Endometrial microvascular endothelial cells (primary cell): ENCODE data around the gene GUCD1. TPM values are rescaled to one million over a fixed set of nuclear protein-coding genes. Genes with fewer than 3 reads are reported as not detected.

Experiments used
- in situ Hi-C: cut with HindIII; loops from 2 replicates; pipeline ENCODE4 v1.10.0; 2017; ENCODE audit warnings: low sequenced_read_pairs, low pct_unique_long_range_greater_than_20kb; ENCODE audit errors: inconsistent ontology term
- total RNA-seq: library from RNA; depleted of rRNA; stranded (reverse); fragments of >200 nt; gene quantifications from one replicate; pipeline ENCODE4 v1.2.3, GENCODE V29; 2015; ENCODE audit errors: inconsistent ontology term

GUCD1 gene
- total RNA-seq, 1 donor from 2014 or later = 152 TPM

DNA sequence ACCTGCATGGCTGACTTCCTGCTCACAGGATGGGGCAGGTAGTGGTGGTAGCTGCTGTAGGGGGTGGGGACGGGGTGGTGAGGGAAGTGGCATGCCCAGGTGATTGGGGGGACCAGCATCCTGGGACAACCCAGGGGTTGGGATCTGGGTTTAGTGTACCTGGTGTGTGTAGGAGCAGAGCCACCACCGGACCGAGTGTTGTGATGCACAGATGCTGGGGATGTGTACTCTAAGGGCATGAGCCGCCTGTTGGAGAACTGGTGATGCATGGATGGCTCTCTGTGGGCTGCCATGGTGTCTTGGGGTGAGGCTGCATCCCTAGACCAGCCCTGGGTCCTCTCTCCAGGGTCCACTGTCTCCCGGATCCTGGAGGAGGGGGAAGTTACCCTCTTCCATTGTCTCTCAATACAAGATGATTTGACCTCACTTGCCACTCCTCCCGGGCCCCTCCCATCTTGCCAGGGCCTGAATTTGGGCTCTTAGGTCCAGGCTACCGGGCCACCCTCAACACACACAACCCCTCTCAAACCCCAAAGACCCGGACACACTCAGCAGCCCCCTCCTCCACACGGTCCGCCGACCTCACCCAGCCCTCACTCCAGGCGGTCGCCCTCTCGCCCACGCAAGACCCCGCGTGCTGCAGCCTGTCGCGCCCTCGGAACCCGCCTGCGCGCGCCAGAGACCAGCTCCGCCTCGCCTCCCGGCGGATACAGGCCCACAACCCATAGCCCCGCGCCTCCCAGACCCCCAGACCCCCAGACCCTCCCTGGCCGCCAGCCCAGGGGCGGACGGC is 37.3 kb upstream of the GUCD1 start:
- in situ Hi-C loops = no loop called here

DNA sequence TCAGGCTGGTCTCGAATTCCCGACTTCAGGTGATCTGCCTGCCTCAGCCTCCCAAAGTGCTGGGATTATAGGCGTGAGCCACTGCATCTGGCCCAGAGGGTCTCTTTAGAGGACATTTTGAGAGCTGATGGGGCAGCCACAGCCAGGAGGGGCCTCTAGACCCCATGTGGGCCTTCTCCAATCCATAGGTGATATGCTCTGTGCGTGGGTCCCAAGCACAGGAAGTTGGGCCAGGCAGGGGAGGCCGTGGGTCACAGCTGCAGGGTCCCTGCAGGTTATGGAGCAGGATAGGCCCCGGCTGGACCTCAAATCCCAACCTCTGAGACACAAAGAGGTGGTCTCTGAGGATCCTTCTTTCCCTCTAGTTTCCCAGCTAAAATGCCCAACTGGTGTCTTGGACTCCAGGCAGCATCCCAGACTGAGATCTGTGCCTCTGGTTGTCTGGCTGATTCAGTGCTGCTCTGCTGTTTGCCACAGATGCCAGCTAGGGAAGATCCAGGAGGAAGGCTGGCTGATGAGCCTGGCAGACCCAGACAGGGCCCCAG is 36.4 kb upstream of the GUCD1 start:
- in situ Hi-C loops = no loop called here

DNA sequence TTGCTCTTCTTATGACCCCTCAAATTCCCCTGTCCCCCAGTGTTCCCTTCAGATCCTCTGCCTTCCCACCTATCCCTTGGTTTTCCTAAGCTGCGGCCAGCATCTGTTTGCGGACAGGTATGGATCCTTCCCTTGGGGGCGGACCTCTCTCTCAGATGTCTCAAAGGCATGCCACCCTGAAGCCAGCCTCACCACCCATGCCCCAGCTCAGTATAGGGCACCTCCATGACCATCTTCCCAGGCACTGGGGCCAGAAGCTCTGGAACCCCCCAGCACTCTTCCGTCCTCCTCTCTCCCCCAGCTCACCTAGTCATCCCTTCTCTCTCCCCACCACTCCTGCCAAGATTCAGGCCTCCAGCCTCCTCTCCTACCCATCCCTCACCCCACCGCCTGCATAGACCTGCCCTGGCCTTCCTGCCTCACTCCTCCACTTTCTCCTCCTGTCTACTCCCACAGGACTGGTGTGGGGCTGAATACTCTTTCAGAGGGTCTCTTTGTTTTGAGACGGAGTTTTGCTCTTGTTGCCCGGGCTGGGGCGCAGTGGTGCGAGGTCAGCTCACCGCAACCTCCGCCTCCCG is 35.7 kb upstream of the GUCD1 start:
- in situ Hi-C loops = no loop called here

DNA sequence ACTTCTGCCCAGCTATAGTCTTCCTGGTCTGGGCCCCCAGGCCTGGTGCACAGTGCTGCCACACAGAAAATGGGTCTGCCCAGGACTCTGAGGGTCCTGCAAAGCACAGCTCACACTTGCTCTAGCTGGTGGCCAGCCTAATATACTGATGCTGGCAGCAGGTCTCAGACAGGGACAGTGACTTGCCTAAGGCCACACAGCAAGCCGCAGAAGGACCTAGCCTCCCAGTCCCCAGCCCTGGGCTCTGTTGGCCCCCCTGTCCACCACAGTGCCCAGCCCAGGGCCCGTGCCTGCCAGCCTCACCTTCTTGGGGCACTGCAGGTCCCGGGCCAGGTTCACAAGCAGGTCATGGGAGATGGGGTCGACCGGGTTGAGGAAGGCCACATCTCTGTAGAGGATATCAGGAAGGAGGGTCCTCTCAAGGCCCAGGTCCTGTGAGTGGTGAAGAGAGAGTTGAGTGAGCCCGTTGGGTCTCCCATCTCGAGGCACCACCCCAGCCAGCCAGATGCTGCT is 34.6 kb upstream of the GUCD1 start:
- in situ Hi-C loops = no loop called here

DNA sequence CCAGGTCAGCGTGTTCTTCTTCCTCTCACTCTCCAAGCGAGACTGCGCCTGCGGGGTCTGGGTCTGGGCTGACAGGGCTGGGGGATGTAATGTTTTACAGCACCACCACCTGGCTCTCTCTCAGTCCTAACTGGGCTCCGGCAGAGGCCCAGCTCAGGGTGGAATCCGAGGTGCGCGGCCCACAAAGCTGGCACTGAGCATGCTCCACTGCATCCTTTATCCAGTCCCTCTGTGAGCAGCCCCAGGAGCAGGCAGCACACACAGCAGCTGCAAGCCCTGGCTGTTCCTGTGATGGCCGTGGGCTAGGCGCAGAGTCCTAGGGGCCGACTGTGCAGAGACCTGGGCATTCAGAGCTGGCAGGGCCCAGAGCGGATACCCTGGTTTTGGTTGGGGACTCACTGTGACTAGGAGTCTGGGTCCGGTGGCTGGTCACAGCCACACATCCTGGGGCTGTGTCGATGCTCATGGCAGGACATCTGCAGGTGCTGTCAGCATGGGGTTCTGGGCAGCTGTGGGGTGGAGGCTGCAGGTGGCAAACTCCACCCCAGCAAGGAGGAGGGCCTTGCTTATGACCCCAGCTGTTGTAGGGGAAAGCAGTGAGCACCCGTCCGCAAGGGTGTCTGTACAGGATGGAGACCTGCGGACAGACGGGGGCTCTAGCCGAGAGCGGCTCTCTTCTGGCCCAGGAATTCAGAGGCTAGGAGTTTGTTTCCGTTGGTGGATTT is 34.0 kb upstream of the GUCD1 start:
- in situ Hi-C loops = no loop called here

- in situ Hi-C loops = no loop called here
Measured at GRCh38 chr22:24588381-24588756, 33.4 kb upstream of the GUCD1 start.

- in situ Hi-C loops = no loop called here
Measured at GRCh38 chr22:24587948-24588347, 33.0 kb upstream of the GUCD1 start.

GRCh38 chr22:24587251-24587650 is 32.3 kb upstream of the GUCD1 start:
- in situ Hi-C loops = no loop called here

DNA sequence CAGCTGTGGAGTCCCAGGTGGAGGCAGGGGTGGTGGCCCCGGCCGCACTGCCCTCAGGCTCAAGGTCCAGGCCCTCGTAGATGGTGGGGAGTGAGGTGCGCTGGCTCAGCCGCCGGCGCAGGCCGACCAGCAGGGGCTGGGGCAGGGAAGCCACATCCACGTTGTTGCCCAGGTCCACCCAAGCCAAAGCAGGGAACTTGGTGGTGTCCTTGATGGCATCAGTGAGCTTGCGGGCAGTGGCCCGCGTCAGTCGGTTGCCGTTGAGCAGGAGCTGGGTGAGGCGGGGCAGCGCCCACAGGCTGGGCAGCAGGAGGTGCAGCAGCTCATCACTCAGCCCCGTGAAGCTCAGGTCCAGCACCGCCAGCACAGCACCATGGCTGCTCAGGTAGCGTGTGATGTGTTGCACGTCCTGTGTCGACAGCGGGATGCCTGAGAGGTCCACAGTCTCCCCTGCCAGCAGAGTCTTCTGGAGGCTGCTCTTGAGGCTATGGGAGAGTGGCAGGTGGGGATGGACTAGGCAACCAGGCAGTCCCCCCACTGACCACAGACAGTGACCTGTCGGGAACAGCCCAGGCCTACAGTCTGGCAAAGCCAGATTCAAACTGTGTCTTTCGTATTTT is 31.1 kb upstream of the GUCD1 start:
- in situ Hi-C loops = no loop called here

GRCh38 chr22:24585461-24585860 is 30.5 kb upstream of the GUCD1 start:
- in situ Hi-C loops = no loop called here

- in situ Hi-C loops = no loop called here
Measured at GRCh38 chr22:24584871-24585411, 30.0 kb upstream of the GUCD1 start.

GRCh38 chr22:24584166-24584790 is 29.3 kb upstream of the GUCD1 start:
- in situ Hi-C loops = no loop called here

DNA sequence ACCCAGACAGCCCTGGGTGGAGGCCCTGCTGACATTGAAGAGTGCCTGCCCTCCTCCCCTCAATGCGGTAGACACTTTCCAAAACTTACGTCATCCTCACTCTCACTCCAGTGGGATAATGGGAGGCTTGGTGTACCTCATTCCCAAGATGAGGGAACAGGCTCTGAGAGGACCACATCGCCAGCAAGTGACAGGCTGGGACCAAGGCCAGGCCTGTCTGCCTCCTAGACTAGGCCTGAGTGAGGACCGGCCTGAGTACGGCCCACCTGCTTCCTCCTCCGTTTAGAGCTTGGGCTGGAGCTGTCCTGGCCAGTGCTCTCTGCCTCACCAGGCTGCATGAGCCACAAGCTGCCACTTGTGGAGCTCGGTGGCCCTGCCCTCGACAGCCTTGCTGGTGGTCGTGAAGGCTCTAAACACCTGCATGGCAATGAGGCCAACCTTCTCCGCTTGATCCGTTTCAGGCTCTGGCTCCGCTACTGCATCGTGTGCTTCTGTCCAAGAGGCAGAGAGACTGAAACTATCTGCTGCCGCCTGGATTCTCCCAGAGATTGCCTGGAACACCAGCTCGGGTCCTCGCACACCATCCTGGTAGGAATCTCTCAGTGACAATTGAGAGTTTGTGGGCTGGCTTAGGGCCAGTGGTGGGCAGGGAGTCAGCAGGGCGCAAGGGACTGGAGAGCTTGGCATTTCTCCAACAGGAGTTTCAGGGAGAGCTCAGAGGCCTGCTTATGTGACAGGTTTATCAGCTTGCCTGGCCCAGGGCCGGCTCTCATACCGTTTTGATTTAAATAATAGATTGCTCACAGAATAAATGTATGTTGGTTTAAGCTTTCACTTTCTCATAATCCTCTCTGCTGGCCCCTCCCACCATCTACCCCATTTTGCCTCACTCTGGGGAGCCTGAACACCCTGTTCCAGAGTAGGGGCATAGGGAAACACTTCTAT is 28.6 kb upstream of the GUCD1 start:
- in situ Hi-C loops = no loop called here

- in situ Hi-C loops = no loop called here
Measured at GRCh38 chr22:24582056-24582814, 27.3 kb upstream of the GUCD1 start.

DNA sequence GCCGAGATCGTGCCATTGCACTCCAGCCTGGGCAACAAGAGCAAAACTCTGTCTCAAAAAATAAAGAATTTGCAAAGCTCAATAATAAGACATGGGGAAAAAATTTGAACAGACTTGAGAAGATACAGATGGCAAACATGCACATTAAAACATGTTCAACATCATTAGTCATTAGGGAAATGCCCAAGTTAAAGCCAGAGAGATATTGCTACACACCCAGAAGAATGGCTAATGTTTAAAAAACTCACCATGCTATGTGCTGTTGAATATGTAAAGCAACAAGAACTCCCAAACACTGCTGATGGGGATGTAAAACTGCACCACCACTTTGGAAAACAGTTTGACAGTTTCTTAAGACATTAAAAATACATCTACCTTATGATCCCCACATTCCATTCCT is 25.3 kb upstream of the GUCD1 start:
- in situ Hi-C loops = no loop called here

- in situ Hi-C loops = no loop called here
Measured at GRCh38 chr22:24579258-24579601, 24.3 kb upstream of the GUCD1 start.
